Fibroblast of lung (primary cell): ENCODE results near the gene ERMP1. TPM values are rescaled to one million over a fixed set of nuclear protein-coding genes. Genes with fewer than 3 reads are reported as not detected.

Experiments used
- DNase-seq, 2 donors: peaks; one replicate each; pipeline versions ENCODE4 v3.0.0 to v3.0.0-alpha.2; 2010; ENCODE audit warnings: low read depth in 2 of 2
- H2AFZ ChIP-seq: 2 replicates; pipeline ENCODE4 v1.5.1; 2012; ENCODE audit warnings: low read length, control low read depth, inconsistent platforms
- H3K27ac ChIP-seq: 2 replicates; pipeline ENCODE4 v1.5.1; 2011; ENCODE audit warnings: low read length, control low read depth; ENCODE audit not compliant: insufficient read depth
- H3K27me3 ChIP-seq: 2 replicates; pipeline ENCODE4 v1.5.1; 2011; ENCODE audit warnings: mild to moderate bottlenecking, low read length; ENCODE audit not compliant: control insufficient read depth, insufficient read depth
- H3K36me3 ChIP-seq: 2 replicates; pipeline ENCODE4 v1.5.1; 2011; ENCODE audit warnings: low read length; ENCODE audit not compliant: control insufficient read depth, insufficient read depth
- H3K4me1 ChIP-seq: 2 replicates; pipeline ENCODE4 v1.5.1; 2011; ENCODE audit warnings: low read length; ENCODE audit not compliant: control insufficient read depth, insufficient read depth; ENCODE audit errors: extremely low read depth
- H3K4me2 ChIP-seq: 2 replicates; pipeline ENCODE4 v1.5.1; 2011; ENCODE audit warnings: low read length, control low read depth; ENCODE audit not compliant: insufficient read depth; ENCODE audit errors: extremely low read depth
- H3K4me3 ChIP-seq, 4 experiments: fragments of 200-600 bp in 1 of 4; sonication (generic) in 1 of 4; replicated peaks in 1 of 4; 2 replicates each; pipeline ENCODE4 v1.5.1; 2011 to 2016; ENCODE audit warnings: low read length in 4 of 4, low read depth in 3 of 4, mild to moderate bottlenecking in 3 of 4, control low read depth in 2 of 4, inconsistent platforms in 1 of 4, mixed read lengths in 1 of 4; ENCODE audit not compliant: insufficient read depth in 1 of 4; ENCODE audit errors: control extremely low read depth in 1 of 4
- H3K79me2 ChIP-seq: 2 replicates; pipeline ENCODE4 v1.5.1; 2012; ENCODE audit warnings: mild to moderate bottlenecking, low read length, inconsistent platforms; ENCODE audit not compliant: control insufficient read depth, insufficient read depth
- H3K9ac ChIP-seq: 2 replicates; pipeline ENCODE4 v1.5.1; 2011; ENCODE audit warnings: mild to moderate bottlenecking, low read length, control low read depth; ENCODE audit not compliant: insufficient read depth
- H3K9me3 ChIP-seq: 2 replicates; pipeline ENCODE4 v1.5.1; 2012; ENCODE audit warnings: low read depth, low read length; ENCODE audit not compliant: control insufficient read depth, insufficient read depth
- H4K20me1 ChIP-seq: 2 replicates; pipeline ENCODE4 v1.5.1; 2011; ENCODE audit warnings: low read length; ENCODE audit not compliant: control insufficient read depth, insufficient read depth; ENCODE audit errors: extremely low read depth
- EZH2 ChIP-seq: IDR thresholded peaks from 2 replicates; pipeline ENCODE4 v1.5.1; 2012; ENCODE audit warnings: low read length, control low read depth, mild to moderate bottlenecking; ENCODE audit errors: missing control alignments
- polyA plus RNA-seq, 2 donors: library from polyadenylated mRNA; depleted of rRNA in 1 of 2; stranded (reverse) in 1 of 2; unstranded in 1 of 2; fragments of >200 nt; gene quantifications; 2 replicates each; pipeline ENCODE4 v1.2.1, GENCODE V29; 2011 to 2012; ENCODE audit warnings: missing spikeins in 1 of 2
- total RNA-seq: library from RNA; depleted of rRNA; stranded (reverse); fragments of >200 nt; gene quantifications from 2 replicates; pipeline ENCODE4 v1.2.1, GENCODE V29; 2014
- TF ChIP-seq, protein P1 (sequence below), 2 donors: IDR thresholded peaks in 1 of 2; conservative IDR thresholded peaks in 1 of 2; 1 replicate in 1 of 2; 2 replicates in 1 of 2; pipeline ENCODE4 v1.5.1; 2011 to 2012; ENCODE audit warnings: low read length in 2 of 2, control low read depth in 1 of 2, inconsistent platforms in 1 of 2, low read depth in 1 of 2, mild to moderate bottlenecking in 1 of 2

Gene ERMP1
- total and polyA plus RNA-seq, 2 donors (not counting 1 experiment from before 2014, with no cell fraction given) = 9.4 to 25.4 TPM

DNA sequence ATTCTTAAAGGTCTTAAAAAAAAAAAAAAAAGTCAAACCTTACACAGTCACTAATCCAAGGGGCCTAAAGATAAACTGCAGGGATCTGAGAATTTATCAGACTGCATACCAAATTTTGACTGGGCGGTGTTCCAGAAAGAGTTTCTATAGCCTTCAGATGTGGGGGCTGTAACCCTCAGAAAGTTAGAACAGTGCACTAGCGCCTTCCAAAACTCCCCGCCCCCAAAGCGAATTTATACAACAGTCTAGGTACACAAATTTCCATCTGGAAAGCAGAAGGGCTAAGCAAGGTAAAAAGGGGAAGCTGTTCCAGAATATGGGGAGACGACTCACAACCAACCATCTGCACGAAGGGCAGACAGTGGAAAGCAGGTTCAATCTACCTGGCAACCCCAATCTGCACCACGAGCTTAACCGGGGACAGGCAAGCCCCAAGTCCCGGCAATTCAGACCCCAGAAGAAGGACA, 813 bp downstream of the ERMP1 start:
- Histone ChIP-seq H3K27me3 (no peaks in the 10 kb centered on the region), H3K27ac (no peak overlapping the region), H3K4me2 (peak overlapping the region; percentile 84), H3K9ac (peak overlapping the region; percentile 52), H3K79me2 (no peaks in the 10 kb centered on the region), H2AFZ (peak overlapping the region; percentile 73), H3K4me1 (no peaks in the 10 kb centered on the region), H3K36me3 (no peaks in the 10 kb centered on the region), H4K20me1 (no peaks in the 10 kb centered on the region), H3K4me3 (peak overlapping the region; percentile 69 to 78 (median 72)), H3K9me3 (no peaks in the 10 kb centered on the region)
- DNase-seq = no peak
- no peak for TF ChIP-seq EZH2
- TF ChIP-seq, protein P1, sequence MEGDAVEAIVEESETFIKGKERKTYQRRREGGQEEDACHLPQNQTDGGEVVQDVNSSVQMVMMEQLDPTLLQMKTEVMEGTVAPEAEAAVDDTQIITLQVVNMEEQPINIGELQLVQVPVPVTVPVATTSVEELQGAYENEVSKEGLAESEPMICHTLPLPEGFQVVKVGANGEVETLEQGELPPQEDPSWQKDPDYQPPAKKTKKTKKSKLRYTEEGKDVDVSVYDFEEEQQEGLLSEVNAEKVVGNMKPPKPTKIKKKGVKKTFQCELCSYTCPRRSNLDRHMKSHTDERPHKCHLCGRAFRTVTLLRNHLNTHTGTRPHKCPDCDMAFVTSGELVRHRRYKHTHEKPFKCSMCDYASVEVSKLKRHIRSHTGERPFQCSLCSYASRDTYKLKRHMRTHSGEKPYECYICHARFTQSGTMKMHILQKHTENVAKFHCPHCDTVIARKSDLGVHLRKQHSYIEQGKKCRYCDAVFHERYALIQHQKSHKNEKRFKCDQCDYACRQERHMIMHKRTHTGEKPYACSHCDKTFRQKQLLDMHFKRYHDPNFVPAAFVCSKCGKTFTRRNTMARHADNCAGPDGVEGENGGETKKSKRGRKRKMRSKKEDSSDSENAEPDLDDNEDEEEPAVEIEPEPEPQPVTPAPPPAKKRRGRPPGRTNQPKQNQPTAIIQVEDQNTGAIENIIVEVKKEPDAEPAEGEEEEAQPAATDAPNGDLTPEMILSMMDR (conservative IDR thresholded peaks at IDR 0.05 in 1 of 2, IDR thresholded peaks at IDR 0.05 in 1 of 2; ENCODE audit: low read depth in 1 of 2, low read length in 2 of 2) = no peak

DNA sequence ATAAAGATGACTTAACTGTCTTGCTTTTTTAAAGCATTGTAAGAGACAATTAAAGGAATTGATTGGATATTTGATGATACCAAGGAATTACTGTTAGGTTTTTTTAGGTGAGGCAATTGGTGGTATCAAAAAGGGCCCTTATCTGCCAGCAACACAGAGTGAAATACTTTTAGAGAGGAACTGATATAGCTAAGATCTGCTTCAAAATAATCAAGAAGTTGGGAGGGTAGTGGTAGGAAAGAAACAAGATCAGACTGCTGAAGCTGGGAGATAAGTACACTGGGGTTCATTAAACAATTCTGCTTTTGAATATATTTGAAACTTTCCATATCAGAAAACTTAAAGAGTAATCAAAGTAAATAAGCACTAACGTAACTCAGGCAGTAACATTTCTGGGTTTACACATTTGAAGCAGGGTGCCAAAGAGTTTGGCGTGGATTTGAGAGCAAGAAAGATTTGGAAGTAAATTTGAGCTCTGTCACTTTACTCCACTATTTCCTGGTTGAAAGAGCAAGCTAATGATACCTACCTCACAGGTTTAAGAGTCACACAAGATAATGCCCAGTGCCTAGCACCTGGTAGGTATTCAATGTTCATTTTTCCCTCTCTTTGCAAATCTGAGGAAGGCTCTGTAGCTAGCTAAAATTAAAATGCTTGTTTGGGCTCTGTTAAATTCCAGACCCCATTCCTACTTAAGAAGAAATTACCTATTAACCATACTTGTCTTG, 6.9 kb downstream of the ERMP1 start:
- H3K4me1 ChIP-seq = no peaks in the 10 kb centered on the region
- no peak overlapping the region for H3K4me2 ChIP-seq
- no peaks in the 10 kb centered on the region for H3K27me3 ChIP-seq
- H3K79me2 ChIP-seq = no peaks in the 10 kb centered on the region
- no peak for DNase-seq
- H2AFZ ChIP-seq = no peak overlapping the region
- H3K9me3 ChIP-seq = no peaks in the 10 kb centered on the region
- H3K36me3 ChIP-seq = no peaks in the 10 kb centered on the region
- no peak overlapping the region for H3K27ac ChIP-seq
- H3K9ac ChIP-seq = no peak overlapping the region
- no peak overlapping the region for H3K4me3 ChIP-seq
- H4K20me1 ChIP-seq = no peaks in the 10 kb centered on the region
- TF ChIP-seq EZH2 = no peak
- TF ChIP-seq, protein P1 (conservative IDR thresholded peaks at IDR 0.05 in 1 of 2, IDR thresholded peaks at IDR 0.05 in 1 of 2; ENCODE audit: low read depth in 1 of 2, low read length in 2 of 2) = no peak

DNA sequence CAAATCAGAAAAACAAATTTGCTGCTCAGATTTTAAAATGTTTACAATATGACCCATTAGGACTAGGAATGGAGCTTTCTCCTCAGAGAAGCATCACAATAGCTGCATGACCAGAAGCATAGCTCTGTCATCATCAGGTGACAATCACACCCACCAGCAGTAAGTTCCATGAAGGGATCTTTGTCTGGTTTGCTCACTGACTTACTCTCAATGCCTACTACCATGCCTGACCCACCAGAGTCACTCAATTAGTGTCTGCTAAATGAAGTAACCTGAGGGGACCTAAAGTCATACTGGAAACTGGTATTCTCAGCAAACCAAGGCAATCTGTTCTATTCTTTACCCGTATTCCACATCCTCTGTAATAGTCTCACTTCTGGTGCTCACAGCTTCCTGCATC, 7.7 kb downstream of the ERMP1 start:
- H3K27ac ChIP-seq = no peak overlapping the region
- no peak overlapping the region for H3K4me3 ChIP-seq
- H3K9ac ChIP-seq = no peak overlapping the region
- no peaks in the 10 kb centered on the region for H3K79me2 ChIP-seq
- H3K4me2 ChIP-seq = no peak overlapping the region
- no peak for DNase-seq
- no peak overlapping the region for H2AFZ ChIP-seq
- no peaks in the 10 kb centered on the region for H3K9me3 ChIP-seq
- H4K20me1 ChIP-seq = no peaks in the 10 kb centered on the region
- no peaks in the 10 kb centered on the region for H3K27me3 ChIP-seq
- H3K36me3 ChIP-seq = no peaks in the 10 kb centered on the region
- H3K4me1 ChIP-seq = no peaks in the 10 kb centered on the region
- TF ChIP-seq, protein P1 (conservative IDR thresholded peaks at IDR 0.05 in 1 of 2, IDR thresholded peaks at IDR 0.05 in 1 of 2; ENCODE audit: low read depth in 1 of 2, low read length in 2 of 2) = no peak
- no peak for TF ChIP-seq EZH2
